IMR-90 (cell line): ENCODE measurements around the gene HES4. TPM values are rescaled to one million over a fixed set of nuclear protein-coding genes. Genes with fewer than 3 reads are reported as not detected.

Experiments
- ATAC-seq: fragments of 200-7000 bp; cut with Tn5 transposase; 2 replicates; pipeline ENCODE4 v1.9.1; 2020; ENCODE audit warnings: low read depth, mild to moderate bottlenecking, moderate library complexity
- BruUV-seq: library from RNA; stranded (reverse); fragments of 400-500 nt; replicated peaks from 2 replicates; lab custom pipeline; 2021; lab: Mats Ljungman, UMichigan
- CTCF ChIA-PET: fragments of 300-600 bp; formaldehyde crosslinking; extraction: SDS; loops from one replicate; lab custom pipeline; 2021; ENCODE audit warnings: antibody characterized with exemption; lab: Yijun Ruan, JAX
- POLR2A ChIA-PET: fragments of 300-600 bp; sonication (Branson Sonifier 250); formaldehyde crosslinking; loops from one replicate; lab custom pipeline; 2022; ENCODE audit warnings: antibody characterized with exemption; ENCODE audit not compliant: unreplicated experiment; lab: Charles Lee
- DNase-seq: peaks from one replicate; pipeline ENCODE4 v3.0.0; 2013
- H2AFZ ChIP-seq: replicated peaks from 2 replicates; pipeline ENCODE3; 2013; ENCODE audit warnings: low read length, mild to moderate bottlenecking; ENCODE audit not compliant: poor library complexity
- H2AK5ac ChIP-seq: 2 replicates; pipeline ENCODE4 v1.6.1; 2013; ENCODE audit warnings: low read depth, low read length, inconsistent platforms
- H2AK9ac ChIP-seq: replicated peaks from 2 replicates; pipeline ENCODE3; 2013; ENCODE audit warnings: mild to moderate bottlenecking, low read depth, low read length, moderate library complexity; ENCODE audit not compliant: poor library complexity
- H2BK120ac ChIP-seq: 2 replicates; pipeline ENCODE4 v1.6.1; 2013; ENCODE audit warnings: low read depth, low read length, inconsistent platforms
- H2BK15ac ChIP-seq: 3 replicates; pipeline ENCODE4 v1.6.1; 2013; ENCODE audit warnings: low read depth, low read length, inconsistent platforms
- H2BK20ac ChIP-seq: 2 replicates; pipeline ENCODE4 v1.6.1; 2013; ENCODE audit warnings: low read depth, mild to moderate bottlenecking, inconsistent platforms, low read length, moderate library complexity
- H2BK5ac ChIP-seq: 2 replicates; pipeline ENCODE4 v1.6.1; 2013; ENCODE audit warnings: mild to moderate bottlenecking, low read depth, low read length, inconsistent platforms; ENCODE audit not compliant: poor library complexity, severe bottlenecking
- H3K14ac ChIP-seq: replicated peaks from 2 replicates; pipeline ENCODE4 v1.6.1; 2013; ENCODE audit warnings: low read depth, low read length, inconsistent platforms
- H3K18ac ChIP-seq: 2 replicates; pipeline ENCODE4 v1.6.1; 2013; ENCODE audit warnings: low read depth, low read length, control low read depth
- H3K23ac ChIP-seq: 2 replicates; pipeline ENCODE4 v1.6.1; 2013; ENCODE audit warnings: low read depth, low read length, inconsistent platforms
- H3K27ac ChIP-seq: 2 replicates; pipeline ENCODE4 v1.5.1; 2013; ENCODE audit warnings: mild to moderate bottlenecking, control low read depth, low read length; ENCODE audit not compliant: insufficient read depth
- H3K27me3 ChIP-seq: 2 replicates; pipeline ENCODE4 v1.6.1; 2013; ENCODE audit warnings: low read length; ENCODE audit not compliant: control insufficient read depth, insufficient read depth
- H3K36me3 ChIP-seq: 2 replicates; pipeline ENCODE4 v1.6.1; 2013; ENCODE audit warnings: low read length, mixed read lengths; ENCODE audit not compliant: control insufficient read depth, insufficient read depth
- H3K4ac ChIP-seq: 2 replicates; pipeline ENCODE4 v1.6.1; 2013; ENCODE audit warnings: low read depth, low read length, inconsistent platforms
- H3K4me1 ChIP-seq: 2 replicates; pipeline ENCODE4 v1.6.1; 2013; ENCODE audit warnings: low read length, mixed read lengths; ENCODE audit not compliant: control insufficient read depth, insufficient read depth
- H3K4me2 ChIP-seq: 2 replicates; pipeline ENCODE4 v1.6.1; 2013; ENCODE audit warnings: low read depth, mild to moderate bottlenecking, control low read depth, low read length, moderate library complexity
- H3K4me3 ChIP-seq: 2 replicates; pipeline ENCODE4 v1.5.1; 2013; ENCODE audit warnings: low read depth, mild to moderate bottlenecking, control low read depth, low read length, moderate library complexity; ENCODE audit not compliant: insufficient read depth
- H3K56ac ChIP-seq: 2 replicates; pipeline ENCODE4 v1.6.1; 2013; ENCODE audit warnings: low read length, inconsistent platforms; ENCODE audit not compliant: insufficient read depth; ENCODE audit errors: extremely low read depth
- H3K79me1 ChIP-seq, 2 experiments: 2 replicates each; pipeline ENCODE4 v1.6.1; 2013; ENCODE audit warnings: low read length in 2 of 2, inconsistent platforms in 1 of 2, low read depth in 1 of 2
- H3K9ac ChIP-seq: 2 replicates; pipeline ENCODE4 v1.6.1; 2013; ENCODE audit warnings: low read depth, low read length, control low read depth
- H3K9me1 ChIP-seq: 2 replicates; pipeline ENCODE4 v1.6.1; 2013; ENCODE audit warnings: low read length, inconsistent platforms; ENCODE audit not compliant: insufficient read depth
- H3K9me3 ChIP-seq: 2 replicates; pipeline ENCODE4 v1.6.1; 2013; ENCODE audit warnings: low read length; ENCODE audit not compliant: control insufficient read depth, insufficient read depth
- H4K20me1 ChIP-seq: 2 replicates; pipeline ENCODE4 v1.6.1; 2013; ENCODE audit warnings: low read length, inconsistent platforms; ENCODE audit not compliant: insufficient read depth
- H4K5ac ChIP-seq: 2 replicates; pipeline ENCODE4 v1.6.1; 2013; ENCODE audit warnings: mild to moderate bottlenecking, low read depth, low read length, control low read depth
- H4K8ac ChIP-seq, 2 experiments: 2 replicates each; pipeline ENCODE4 v1.6.1; 2013; ENCODE audit warnings: low read depth in 2 of 2, low read length in 2 of 2, control low read depth in 1 of 2, inconsistent platforms in 1 of 2
- H4K91ac ChIP-seq: 2 replicates; pipeline ENCODE4 v1.6.1; 2013; ENCODE audit warnings: low read depth, low read length, inconsistent platforms; ENCODE audit not compliant: insufficient read depth
- BHLHE40 ChIP-seq: fragments of 150-350 bp; IDR thresholded peaks from 2 replicates; pipeline ENCODE4 v1.6.1; 2016; ENCODE audit warnings: mild to moderate bottlenecking, low read depth, low read length
- CEBPB ChIP-seq: IDR thresholded peaks from 2 replicates; pipeline ENCODE4 v1.6.1; 2012; ENCODE audit warnings: low read depth, low read length, improper control_type of control experiment
- CHD1 ChIP-seq: IDR thresholded peaks from 2 replicates; pipeline ENCODE4 v1.6.1; 2012; ENCODE audit warnings: low read depth, low read length, improper control_type of control experiment
- ELK1 ChIP-seq: fragments of 150-350 bp; IDR thresholded peaks from 2 replicates; pipeline ENCODE4 v1.6.1; 2016; ENCODE audit warnings: low read depth, mild to moderate bottlenecking, low read length, moderate library complexity, borderline replicate concordance
- FOS ChIP-seq: fragments of 150-350 bp; IDR thresholded peaks from 2 replicates; pipeline ENCODE4 v1.6.1; 2016; ENCODE audit warnings: low read depth, low read length
- MAFK ChIP-seq: IDR thresholded peaks from 2 replicates; pipeline ENCODE4 v1.6.1; 2012; ENCODE audit warnings: low read depth, low read length, improper control_type of control experiment
- MAZ ChIP-seq: IDR thresholded peaks from 2 replicates; pipeline ENCODE4 v1.6.1; 2012; ENCODE audit warnings: low read depth, mild to moderate bottlenecking, low read length, improper control_type of control experiment, moderate library complexity, borderline replicate concordance
- MXI1 ChIP-seq: IDR thresholded peaks from 2 replicates; pipeline ENCODE4 v1.6.1; 2012; ENCODE audit warnings: low read depth, mild to moderate bottlenecking, low read length, moderate library complexity, borderline replicate concordance
- NFE2L2 ChIP-seq: fragments of 150-350 bp; IDR thresholded peaks from 2 replicates; pipeline ENCODE4 v1.6.1; 2016; ENCODE audit warnings: low read depth, mild to moderate bottlenecking, low read length
- POLR2A ChIP-seq: IDR thresholded peaks from 2 replicates; pipeline ENCODE4 v1.6.1; 2012; ENCODE audit warnings: mild to moderate bottlenecking, low read depth, low read length
- RAD21 ChIP-seq: IDR thresholded peaks from 2 replicates; pipeline ENCODE4 v1.6.1; 2012; ENCODE audit warnings: low read length, improper control_type of control experiment
- RCOR1 ChIP-seq: IDR thresholded peaks from 2 replicates; pipeline ENCODE4 v1.6.1; 2012; ENCODE audit warnings: mild to moderate bottlenecking, low read length, improper control_type of control experiment; ENCODE audit not compliant: insufficient replicate concordance
- RFX5 ChIP-seq: IDR thresholded peaks from 2 replicates; pipeline ENCODE4 v1.8.0; 2012; ENCODE audit warnings: low read depth, mild to moderate bottlenecking, low read length, moderate library complexity
- SMC3 ChIP-seq: fragments of 150-350 bp; IDR thresholded peaks from 2 replicates; pipeline ENCODE4 v1.6.1; 2016; ENCODE audit warnings: low read depth, mild to moderate bottlenecking, antibody characterized with exemption, low read length, moderate library complexity
- USF2 ChIP-seq: fragments of 150-350 bp; IDR thresholded peaks from 2 replicates; pipeline ENCODE4 v1.6.1; 2017; ENCODE audit warnings: mild to moderate bottlenecking, antibody characterized with exemption, low read length, low read depth
- WGBS, 2 experiments: methylation state at CpG; one replicate each; pipeline versions ENCODE4 v1.1.5 to v1.1.7; 2013; ENCODE audit warnings: missing lambda C conversion rate in 2 of 2; ENCODE audit not compliant: insufficient read length in 1 of 2; ENCODE audit errors: extremely low coverage in 2 of 2; 5-methylcytosine and 5-hydroxymethylcytosine counted together
- dilution Hi-C: fragments of 300-500 bp; cut with HindIII; formaldehyde crosslinking; loops from one replicate; pipeline ENCODE4 v1.14.3; 2018; ENCODE audit warnings: low sequenced_read_pairs; ENCODE audit not compliant: unreplicated experiment
- in situ Hi-C: fragments of 300-500 bp; cut with MboI; formaldehyde crosslinking; loops from 3 replicates; pipeline ENCODE4 v1.14.3; 2019; ENCODE audit warnings: low sequenced_read_pairs, inconsistent platforms, mixed read lengths
- intact Hi-C: fragments of 100-400 bp; cut with micrococcal nuclease; formaldehyde crosslinking; loops from 2 replicates; pipeline ENCODE4 v1.10.0; 2022
- polyA plus RNA-seq, 3 experiments: library from polyadenylated mRNA; depleted of rRNA; stranded (reverse); fragments of >200 nt; gene quantifications; 2 replicates each; pipeline ENCODE4 v1.2.3, GENCODE V29; 2012; ENCODE audit warnings: low replicate concordance in 1 of 3
- total RNA-seq: library from RNA; depleted of rRNA; stranded (reverse); fragments of >200 nt; gene quantifications from 2 replicates; pipeline ENCODE4 v1.2.3, GENCODE V29; 2012
- TF ChIP-seq, protein P1 (sequence below): conservative IDR thresholded peaks from 2 replicates; pipeline ENCODE4 v1.5.1; 2012; ENCODE audit warnings: mild to moderate bottlenecking, low read depth, low read length, improper control_type of control experiment

Gene HES4
- total and polyA plus RNA-seq, 2 of the 4 experiments (the other 2 are of a cell fraction): 1.4 to 11.7 TPM

- no peak overlapping the region for H3K27ac ChIP-seq
- peaks cover 7% of the 10 kb centered on the region for H3K9me1 ChIP-seq
- DNase-seq (no peak), ATAC-seq (no peak)
- peak overlapping the region; percentile 55 for H2AK9ac ChIP-seq
- peaks cover 9 to 19% of the 10 kb centered on the region in 2 experiments for H3K79me1 ChIP-seq
- no peak overlapping the region for H3K14ac ChIP-seq
- H3K9me3 ChIP-seq: no peaks in the 10 kb centered on the region
- in situ Hi-C loops (no loop called here), dilution Hi-C loops (no loop called here), intact Hi-C loops (no loop called here)
- no peak overlapping the region for H2BK15ac ChIP-seq
- peak overlapping the region; percentile 3; the same call in 1 of the 2 replicates for H2BK20ac ChIP-seq
- no peak overlapping the region for H2BK120ac ChIP-seq
- CTCF ChIA-PET: no interaction called here
- H3K4ac ChIP-seq: no peak overlapping the region
- H4K20me1 ChIP-seq: peaks cover 18% of the 10 kb centered on the region
- peaks cover 85% of the 10 kb centered on the region for H3K36me3 ChIP-seq
- H3K18ac ChIP-seq: no peak overlapping the region
- no peak overlapping the region for H3K4me2 ChIP-seq
- H4K91ac ChIP-seq: no peak overlapping the region
- H4K8ac ChIP-seq: no peak overlapping the region
- H3K9ac ChIP-seq: no peak overlapping the region
- no peak overlapping the region for H3K4me3 ChIP-seq
- no peak overlapping the region for H2AK5ac ChIP-seq
- H4K5ac ChIP-seq: no peak overlapping the region
- no peaks in the 10 kb centered on the region for H3K27me3 ChIP-seq
- H2BK5ac ChIP-seq: no peak overlapping the region
- H3K23ac ChIP-seq: no peak overlapping the region
- no peak overlapping the region for H3K56ac ChIP-seq
- no peak overlapping the region for H2AFZ ChIP-seq
- POLR2A ChIA-PET: no interaction called here
- WGBS, 2 experiments: 94% methylated on average over 7 of the region's 9 CpGs; no CpG with 5 or more reads in 1 of the 2 experiments
- BruUV-seq: no TSS peak
- TF ChIP-seq RCOR1 (no peak), MAZ (no peak), BHLHE40 (no peak), POLR2A (no peak), NFE2L2 (no peak), FOS (no peak), MAFK (no peak), MXI1 (no peak), RAD21 (no peak), CEBPB (no peak), RFX5 (no peak), SMC3 (no peak), CHD1 (no peak), USF2 (no peak), ELK1 (no peak)
- TF ChIP-seq, protein P1, sequence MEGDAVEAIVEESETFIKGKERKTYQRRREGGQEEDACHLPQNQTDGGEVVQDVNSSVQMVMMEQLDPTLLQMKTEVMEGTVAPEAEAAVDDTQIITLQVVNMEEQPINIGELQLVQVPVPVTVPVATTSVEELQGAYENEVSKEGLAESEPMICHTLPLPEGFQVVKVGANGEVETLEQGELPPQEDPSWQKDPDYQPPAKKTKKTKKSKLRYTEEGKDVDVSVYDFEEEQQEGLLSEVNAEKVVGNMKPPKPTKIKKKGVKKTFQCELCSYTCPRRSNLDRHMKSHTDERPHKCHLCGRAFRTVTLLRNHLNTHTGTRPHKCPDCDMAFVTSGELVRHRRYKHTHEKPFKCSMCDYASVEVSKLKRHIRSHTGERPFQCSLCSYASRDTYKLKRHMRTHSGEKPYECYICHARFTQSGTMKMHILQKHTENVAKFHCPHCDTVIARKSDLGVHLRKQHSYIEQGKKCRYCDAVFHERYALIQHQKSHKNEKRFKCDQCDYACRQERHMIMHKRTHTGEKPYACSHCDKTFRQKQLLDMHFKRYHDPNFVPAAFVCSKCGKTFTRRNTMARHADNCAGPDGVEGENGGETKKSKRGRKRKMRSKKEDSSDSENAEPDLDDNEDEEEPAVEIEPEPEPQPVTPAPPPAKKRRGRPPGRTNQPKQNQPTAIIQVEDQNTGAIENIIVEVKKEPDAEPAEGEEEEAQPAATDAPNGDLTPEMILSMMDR: no peak
- peaks cover 5% of the 10 kb centered on the region; the same call in 1 of the 2 replicates for H3K4me1 ChIP-seq
Measured at GRCh38 chr1:950268-950667, 49.6 kb downstream of the HES4 start.
